Neural cell (in vitro differentiated cells): ENCODE measurements around the gene VSIG10L. TPM values are rescaled to one million over a fixed set of nuclear protein-coding genes. Genes with fewer than 3 reads are reported as not detected.

Source experiments
- H2AFZ ChIP-seq: fragments of 200-600, 300-800 bp; sonication (generic), shearing (Covaris generic); 2 replicates; pipeline ENCODE4 v1.6.0; 2014; ENCODE audit warnings: low read depth, mild to moderate bottlenecking, antibody characterized with exemption, low read length, moderate library complexity
- H3F3A ChIP-seq: fragments of 200-600 bp; shearing (Covaris generic); 2 replicates; pipeline ENCODE4 v1.6.1; 2016; ENCODE audit warnings: mild to moderate bottlenecking, moderate library complexity, mixed read lengths, antibody characterized with exemption, low read length; ENCODE audit not compliant: insufficient read depth, poor library complexity, severe bottlenecking
- H3K27ac ChIP-seq: fragments of 200-600, 300-800 bp; sonication (generic), shearing (Covaris generic); 2 replicates; pipeline ENCODE4 v1.5.1; 2014; ENCODE audit warnings: mild to moderate bottlenecking, low read length, moderate library complexity
- H3K27me3 ChIP-seq: fragments of 300-800, 200-600 bp; sonication (generic), shearing (Covaris generic); 2 replicates; pipeline ENCODE4 v1.6.0; 2014; ENCODE audit warnings: mild to moderate bottlenecking, low read depth, low read length, moderate library complexity; ENCODE audit not compliant: insufficient read depth
- H3K36me3 ChIP-seq: fragments of 300-800, 200-600 bp; sonication (generic), shearing (Covaris generic); 2 replicates; pipeline ENCODE4 v1.5.1; 2014; ENCODE audit warnings: mild to moderate bottlenecking, antibody characterized with exemption, low read length, moderate library complexity; ENCODE audit not compliant: insufficient read depth
- H3K4me2 ChIP-seq: fragments of 300-800, 200-600 bp; sonication (generic), shearing (Covaris generic); 2 replicates; pipeline ENCODE4 v1.6.0; 2014; ENCODE audit warnings: mild to moderate bottlenecking, low read length
- H3K4me3 ChIP-seq: fragments of 300-800, 200-600 bp; sonication (generic), shearing (Covaris generic); 2 replicates; pipeline ENCODE4 v1.5.1; 2014; ENCODE audit warnings: mild to moderate bottlenecking, low read length, moderate library complexity
- H3K79me2 ChIP-seq: fragments of 200-600 bp; shearing (Covaris generic); replicated peaks from 2 replicates; pipeline ENCODE4 v1.6.0; 2014; ENCODE audit warnings: mild to moderate bottlenecking, low read length, moderate library complexity; ENCODE audit not compliant: insufficient read depth
- H3K9ac ChIP-seq: fragments of 300-800, 200-600 bp; sonication (generic), shearing (Covaris generic); 2 replicates; pipeline ENCODE4 v1.6.1; 2016; ENCODE audit warnings: mild to moderate bottlenecking, low read length, mixed read lengths
- H3K9me2 ChIP-seq: fragments of 200-600 bp; shearing (Covaris generic); 2 replicates; pipeline ENCODE4 v1.6.1; 2016; ENCODE audit warnings: mild to moderate bottlenecking, low read length, mixed read lengths; ENCODE audit not compliant: insufficient read depth
- H3K9me3 ChIP-seq: fragments of 200-600, 300-800 bp; sonication (generic), shearing (Covaris generic); 2 replicates; pipeline ENCODE4 v1.6.1; 2016; ENCODE audit warnings: mild to moderate bottlenecking, mixed run types, low read length, moderate library complexity, mixed read lengths
- H4K20me1 ChIP-seq: fragments of 200-600 bp; shearing (Covaris generic); 2 replicates; pipeline ENCODE4 v1.6.1; 2016; ENCODE audit warnings: mild to moderate bottlenecking, mixed run types; ENCODE audit not compliant: insufficient read depth
- CTCF ChIP-seq: fragments of 450-650 bp; IDR thresholded peaks from 2 replicates; pipeline ENCODE4 v1.5.1; 2014; ENCODE audit warnings: antibody characterized with exemption, mild to moderate bottlenecking, moderate library complexity; ENCODE audit not compliant: poor library complexity, severe bottlenecking
- EP300 ChIP-seq: fragments of 450-650 bp; conservative IDR thresholded peaks from 2 replicates; pipeline ENCODE4 v1.6.1; 2014; ENCODE audit warnings: antibody characterized with exemption, mild to moderate bottlenecking, moderate library complexity; ENCODE audit not compliant: poor library complexity, severe bottlenecking
- EZH2 ChIP-seq: fragments of 200-600, 300-800 bp; shearing (Covaris generic), sonication (generic); IDR thresholded peaks from 2 replicates; pipeline ENCODE4 v1.6.1; 2014; ENCODE audit warnings: antibody characterized with exemption, low read length, borderline replicate concordance, mild to moderate bottlenecking; ENCODE audit not compliant: insufficient read depth, poor library complexity, severe bottlenecking
- MXI1 ChIP-seq: fragments of 450-650 bp; conservative IDR thresholded peaks from 2 replicates; pipeline ENCODE4 v1.6.1; 2014; ENCODE audit warnings: antibody characterized with exemption, mild to moderate bottlenecking; ENCODE audit not compliant: poor library complexity, severe bottlenecking
- POLR2AphosphoS5 ChIP-seq: IDR thresholded peaks from 2 replicates; pipeline ENCODE4 v1.6.1; 2012
- RAD21 ChIP-seq: fragments of 450-650 bp; conservative IDR thresholded peaks from 2 replicates; pipeline ENCODE4 v1.6.1; 2014; ENCODE audit warnings: antibody characterized with exemption, mild to moderate bottlenecking, moderate library complexity
- REST ChIP-seq: IDR thresholded peaks from 2 replicates; pipeline ENCODE4 v1.6.1; 2012; ENCODE audit warnings: borderline replicate concordance
- SMC3 ChIP-seq: fragments of 450-650 bp; conservative IDR thresholded peaks from 2 replicates; pipeline ENCODE4 v1.6.1; 2014; ENCODE audit warnings: antibody characterized with exemption, mild to moderate bottlenecking, moderate library complexity; ENCODE audit not compliant: poor library complexity
- TAF1 ChIP-seq: IDR thresholded peaks from 2 replicates; pipeline ENCODE4 v1.6.1; 2012; ENCODE audit warnings: low read depth
- polyA plus RNA-seq: library from polyadenylated mRNA; depleted of rRNA; stranded (reverse); fragments of >200 nt; gene quantifications from 2 replicates; pipeline ENCODE4 v1.2.3, GENCODE V29; 2014

Gene VSIG10L
- polyA plus RNA-seq, 1 donor from 2014 or later: 2.3 TPM

DNA sequence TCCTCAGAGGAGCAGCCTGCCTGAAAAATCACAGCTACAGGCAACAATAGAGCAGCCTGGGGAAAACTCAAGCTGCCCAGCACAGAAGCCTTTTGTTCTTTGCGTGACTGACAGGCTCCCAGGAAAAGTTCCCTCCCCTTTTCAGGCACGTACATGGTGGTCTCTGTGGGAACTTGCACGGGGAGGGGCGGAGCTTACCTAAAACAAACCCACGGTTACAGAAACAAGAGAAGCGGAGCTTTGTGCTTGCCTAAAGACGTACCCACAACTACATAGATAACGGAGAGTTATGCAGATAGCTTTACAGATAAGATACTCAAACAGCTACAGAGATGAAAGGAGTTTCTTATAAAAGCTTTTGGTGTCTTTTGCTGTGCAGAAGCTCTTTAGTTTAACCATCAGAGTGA, 12.8 kb upstream of the VSIG10L start:
- H3K4me2 ChIP-seq: peak overlapping the region; percentile 82
- no peaks in the 10 kb centered on the region for H3K36me3 ChIP-seq
- H3K9me2 ChIP-seq: no peaks in the 10 kb centered on the region
- no peaks in the 10 kb centered on the region for H3K27me3 ChIP-seq
- peak overlapping the region; percentile 80 for H3K9ac ChIP-seq
- H3K27ac ChIP-seq: peak overlapping the region; percentile 99
- H3K9me3 ChIP-seq: no peaks in the 10 kb centered on the region
- H3K79me2 ChIP-seq: no peaks in the 10 kb centered on the region
- H3F3A ChIP-seq: no peaks in the 10 kb centered on the region
- H2AFZ ChIP-seq: peak overlapping the region; percentile 56
- peak overlapping the region; percentile 64 for H3K4me3 ChIP-seq
- no peaks in the 10 kb centered on the region for H4K20me1 ChIP-seq
- TF ChIP-seq POLR2AphosphoS5 (peak; percentile 91), EZH2 (no peak), REST (peak; percentile 65)

GRCh38 chr19:51354103-51354741, 12.3 kb upstream of the VSIG10L start:
- Histone ChIP-seq H3K4me3 (peak overlapping the region; percentile 64), H3K27ac (peak overlapping the region; percentile 99), H3K27me3 (no peaks in the 10 kb centered on the region), H4K20me1 (no peaks in the 10 kb centered on the region), H3K9me2 (no peaks in the 10 kb centered on the region), H3F3A (no peaks in the 10 kb centered on the region), H3K9ac (peak overlapping the region; percentile 80), H2AFZ (peak overlapping the region; percentile 56), H3K79me2 (no peaks in the 10 kb centered on the region), H3K4me2 (peak overlapping the region; percentile 82), H3K9me3 (no peaks in the 10 kb centered on the region), H3K36me3 (no peaks in the 10 kb centered on the region)
- TF ChIP-seq POLR2AphosphoS5 (no peak), TAF1 (no peak), REST (no peak)

DNA sequence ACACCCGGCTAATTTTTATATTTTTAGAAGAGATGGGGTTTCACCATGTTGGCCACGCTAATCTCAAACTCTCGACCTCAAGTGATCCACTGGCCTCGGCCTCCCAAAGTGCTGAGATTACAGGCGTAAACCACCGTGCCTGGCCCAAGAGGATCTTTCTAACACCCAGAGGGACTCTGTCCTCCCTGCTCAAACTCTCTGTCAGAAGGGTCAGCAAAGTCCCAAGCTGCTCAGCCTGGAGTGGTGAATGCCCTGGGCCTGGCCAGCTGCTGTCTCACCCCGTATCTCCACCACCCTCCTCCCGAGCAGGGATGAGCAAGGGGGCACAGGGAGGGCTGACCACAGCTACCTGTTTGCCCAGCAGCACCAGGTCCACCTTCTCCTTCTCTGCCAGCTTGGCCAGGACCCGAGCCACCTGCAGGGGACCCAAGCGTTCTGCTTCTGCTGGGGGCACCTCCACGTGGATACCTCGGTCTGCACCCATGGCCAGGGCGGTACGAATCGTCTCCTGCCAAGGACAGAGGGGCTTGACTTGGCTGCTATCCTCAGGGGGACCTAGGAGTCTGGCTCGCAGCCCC, 10.9 kb upstream of the VSIG10L start:
- H3K36me3 ChIP-seq: no peaks in the 10 kb centered on the region
- H2AFZ ChIP-seq: no peak overlapping the region
- no peak overlapping the region for H3K4me2 ChIP-seq
- peak overlapping the region; percentile 53 for H3K4me3 ChIP-seq
- no peaks in the 10 kb centered on the region for H3K9me2 ChIP-seq
- no peaks in the 10 kb centered on the region for H3F3A ChIP-seq
- no peak overlapping the region for H3K27ac ChIP-seq
- H3K79me2 ChIP-seq: no peaks in the 10 kb centered on the region
- H3K9me3 ChIP-seq: no peaks in the 10 kb centered on the region
- H3K27me3 ChIP-seq: no peaks in the 10 kb centered on the region
- no peaks in the 10 kb centered on the region for H4K20me1 ChIP-seq
- H3K9ac ChIP-seq: no peak overlapping the region
- TF ChIP-seq TAF1 (no peak), SMC3 (no peak), EZH2 (no peak), MXI1 (no peak), POLR2AphosphoS5 (no peak), CTCF (no peak), EP300 (no peak), RAD21 (no peak)
